GM21526 (cell line): Measurements from ENCODE around the gene GSE1.

Experiments used
- ATAC-seq: cut with Tn5 transposase; IDR thresholded peaks from one replicate; pipeline ENCODE4 v1.9.1; 2021; ENCODE audit warnings: moderate library complexity; ENCODE audit not compliant: unreplicated experiment, low FRiP score

The GSE1 gene

GRCh38 chr16:85605051-85605911, 7.8 kb upstream of the GSE1 start:
- no peak for ATAC-seq

GRCh38 chr16:85605912-85606841, 6.9 kb upstream of the GSE1 start:
- no peak for ATAC-seq

- ATAC-seq, result no peak
These were observed 6.2 kb upstream of the GSE1 start for GRCh38 chr16:85606904-85607303.

GRCh38 chr16:85607321-85607765, 5.8 kb upstream of the GSE1 start:
- no peak for ATAC-seq

- ATAC-seq, result no peak
These were observed 5.2 kb upstream of the GSE1 start for GRCh38 chr16:85607796-85608514.

GRCh38 chr16:85608515-85608885, 4.6 kb upstream of the GSE1 start:
- ATAC-seq, result no peak

- no peak for ATAC-seq
These were observed 4.2 kb upstream of the GSE1 start for GRCh38 chr16:85608887-85609286.

GRCh38 chr16:85609539-85609938, 3.6 kb upstream of the GSE1 start:
- no peak for ATAC-seq

- no peak for ATAC-seq
These were observed 3.1 kb upstream of the GSE1 start for GRCh38 chr16:85610059-85610445.

- peak; percentile 33 for ATAC-seq
These were observed 2.5 kb upstream of the GSE1 start for GRCh38 chr16:85610446-85611193.

- ATAC-seq, result no peak
These were observed 2.0 kb upstream of the GSE1 start for GRCh38 chr16:85611194-85611443.

- no peak for ATAC-seq
These were observed 1.5 kb upstream of the GSE1 start for GRCh38 chr16:85611444-85612190.

GRCh38 chr16:85612191-85612800, 826 bp upstream of the GSE1 start:
- ATAC-seq, result no peak

GRCh38 chr16:85613604-85614337, 649 bp downstream of the GSE1 start:
- ATAC-seq, result no peak

- ATAC-seq, result no peak
These were observed 1.4 kb downstream of the GSE1 start for GRCh38 chr16:85614338-85615013.

GRCh38 chr16:85615014-85615851, 2.1 kb downstream of the GSE1 start:
- no peak for ATAC-seq
